HEK293 (cell line): Measurements from ENCODE around the gene GPHA2.

Experiments
- CTCF ChIA-PET: fragments of 350-600 bp; formaldehyde crosslinking; extraction: SDS; loops from one replicate; lab custom pipeline; 2021; ENCODE audit warnings: antibody characterized with exemption; lab: Yijun Ruan, JAX
- POLR2A ChIA-PET: fragments of 300-600 bp; formaldehyde crosslinking; extraction: SDS; loops from one replicate; lab custom pipeline; 2020; ENCODE audit warnings: antibody characterized with exemption, inconsistent platforms; lab: Yijun Ruan, JAX
- H3K27ac ChIP-seq: fragments of 200-500 bp; sonication (Bioruptor generic); 2 replicates; pipeline ENCODE4 v1.5.1; 2014; ENCODE audit warnings: low read depth, low read length, control low read depth, inconsistent platforms; ENCODE audit errors: extremely low read depth
- H3K36me3 ChIP-seq, 2 experiments: fragments of 200-500 bp in 1 of 2; sonication (Bioruptor generic) in 1 of 2; 1 replicate in 1 of 2; 2 replicates in 1 of 2; pipeline ENCODE4 v1.5.1; 2014 to 2017; ENCODE audit warnings: inconsistent platforms in 2 of 2, low read length in 2 of 2; ENCODE audit not compliant: control insufficient read depth in 2 of 2, insufficient read depth in 1 of 2
- H3K4me1 ChIP-seq: fragments of 200-500 bp; sonication (Bioruptor generic); 2 replicates; pipeline ENCODE4 v1.5.1; 2014; ENCODE audit warnings: mild to moderate bottlenecking, low read length, inconsistent platforms; ENCODE audit not compliant: control insufficient read depth, insufficient read depth
- H3K4me3 ChIP-seq: 2 replicates; pipeline ENCODE4 v1.5.1; 2011; ENCODE audit warnings: low read depth, mild to moderate bottlenecking, control low read depth, low read length, moderate library complexity
- H3K9me3 ChIP-seq: fragments of 200-500 bp; sonication (Bioruptor generic); 2 replicates; pipeline ENCODE4 v1.5.1; 2014; ENCODE audit warnings: low read depth, low read length, inconsistent platforms; ENCODE audit not compliant: control insufficient read depth, insufficient read depth
- KLF10 ChIP-seq: fragments of 450-650 bp; IDR thresholded peaks from 2 replicates; pipeline ENCODE4 v1.5.1; 2018; ENCODE audit warnings: missing biosample characterization, mild to moderate bottlenecking, missing genetic modification characterization
- PBX3 ChIP-seq: sonication (generic); formaldehyde crosslinking; IDR thresholded peaks from 2 replicates; pipeline ENCODE4 v1.8.1; 2022; ENCODE audit warnings: mild to moderate bottlenecking, moderate library complexity, missing genetic modification reagents
- SCRT2 ChIP-seq: fragments of 450-650 bp; formaldehyde crosslinking; IDR thresholded peaks from 2 replicates; pipeline ENCODE4 v1.5.1; 2016; ENCODE audit warnings: missing biosample characterization, missing genetic modification characterization
- SP7 ChIP-seq: fragments of 450-650 bp; formaldehyde crosslinking; IDR thresholded peaks from 2 replicates; pipeline ENCODE4 v1.5.1; 2016; ENCODE audit warnings: missing biosample characterization, missing genetic modification characterization
- TRIM28 ChIP-seq: IDR thresholded peaks from 2 replicates; pipeline ENCODE4 v1.6.1; 2011; ENCODE audit warnings: low read length, control low read depth, borderline replicate concordance
- YY2 ChIP-seq: fragments of 450-650 bp; formaldehyde crosslinking; IDR thresholded peaks from 2 replicates; pipeline ENCODE4 v1.5.1; 2016; ENCODE audit warnings: missing biosample characterization, missing genetic modification characterization
- ZBTB8A ChIP-seq: fragments of 450-650 bp; formaldehyde crosslinking; IDR thresholded peaks from 2 replicates; pipeline ENCODE4 v1.5.1; 2016; ENCODE audit warnings: missing biosample characterization, missing genetic modification characterization
- ZNF155 ChIP-seq: fragments of 450-650 bp; formaldehyde crosslinking; IDR thresholded peaks from 2 replicates; pipeline ENCODE4 v1.5.1; 2016; ENCODE audit warnings: missing biosample characterization, missing genetic modification characterization
- ZNF16 ChIP-seq: fragments of 450-650 bp; formaldehyde crosslinking; IDR thresholded peaks from 2 replicates; pipeline ENCODE4 v1.5.1; 2016; ENCODE audit warnings: low read depth, missing biosample characterization, missing genetic modification characterization
- ZNF19 ChIP-seq: fragments of 450-650 bp; formaldehyde crosslinking; IDR thresholded peaks from 2 replicates; pipeline ENCODE4; 2016; ENCODE audit warnings: missing biosample characterization, missing genetic modification characterization, low read depth
- ZNF2 ChIP-seq: fragments of 450-650 bp; formaldehyde crosslinking; IDR thresholded peaks from 2 replicates; pipeline ENCODE4 v1.5.1; 2016; ENCODE audit warnings: missing biosample characterization, missing genetic modification characterization
- ZNF248 ChIP-seq: fragments of 450-650 bp; formaldehyde crosslinking; IDR thresholded peaks from 2 replicates; pipeline ENCODE4 v1.5.1; 2017; ENCODE audit warnings: missing biosample characterization, missing genetic modification characterization
- ZNF292 ChIP-seq: fragments of 450-650 bp; formaldehyde crosslinking; IDR thresholded peaks from 2 replicates; pipeline ENCODE4 v1.5.1; 2016; ENCODE audit warnings: low read depth, missing biosample characterization, missing genetic modification characterization, borderline replicate concordance
- ZNF350 ChIP-seq: fragments of 450-650 bp; formaldehyde crosslinking; IDR thresholded peaks from 2 replicates; pipeline ENCODE4 v1.5.0; 2017; ENCODE audit warnings: missing biosample characterization, mild to moderate bottlenecking, missing genetic modification characterization
- ZNF404 ChIP-seq: fragments of 450-650 bp; formaldehyde crosslinking; IDR thresholded peaks from 2 replicates; pipeline ENCODE4 v1.5.1; 2017; ENCODE audit warnings: missing biosample characterization, missing genetic modification characterization
- ZNF571 ChIP-seq: fragments of 450-650 bp; formaldehyde crosslinking; IDR thresholded peaks from 2 replicates; pipeline ENCODE4 v1.5.0; 2017; ENCODE audit warnings: missing biosample characterization, missing genetic modification characterization
- ZNF660 ChIP-seq: fragments of 450-650 bp; IDR thresholded peaks from 2 replicates; pipeline ENCODE4 v1.5.1; 2018; ENCODE audit warnings: missing biosample characterization, mild to moderate bottlenecking, missing genetic modification characterization
- ZNF707 ChIP-seq: fragments of 450-650 bp; formaldehyde crosslinking; IDR thresholded peaks from 2 replicates; pipeline ENCODE4 v1.5.1; 2016; ENCODE audit warnings: missing biosample characterization, missing genetic modification characterization
- ZNF768 ChIP-seq: fragments of 450-650 bp; formaldehyde crosslinking; IDR thresholded peaks from 2 replicates; pipeline ENCODE4 v1.5.1; 2018; ENCODE audit warnings: missing biosample characterization, mild to moderate bottlenecking, missing genetic modification characterization
- ZSCAN18 ChIP-seq: fragments of 450-650 bp; formaldehyde crosslinking; IDR thresholded peaks from 2 replicates; pipeline ENCODE4 v1.5.1; 2016; ENCODE audit warnings: missing biosample characterization, missing genetic modification characterization
- TF ChIP-seq, protein P1 (sequence below): fragments of 450-650 bp; formaldehyde crosslinking; IDR thresholded peaks from 2 replicates; pipeline ENCODE4 v1.5.1; 2016; ENCODE audit warnings: missing biosample characterization, missing genetic modification characterization, low read depth
- TF ChIP-seq, protein P2 (sequence below): fragments of 450-650 bp; formaldehyde crosslinking; IDR thresholded peaks from 2 replicates; pipeline ENCODE4 v1.5.1; 2017; ENCODE audit warnings: missing biosample characterization, missing genetic modification characterization

GPHA2 gene

DNA sequence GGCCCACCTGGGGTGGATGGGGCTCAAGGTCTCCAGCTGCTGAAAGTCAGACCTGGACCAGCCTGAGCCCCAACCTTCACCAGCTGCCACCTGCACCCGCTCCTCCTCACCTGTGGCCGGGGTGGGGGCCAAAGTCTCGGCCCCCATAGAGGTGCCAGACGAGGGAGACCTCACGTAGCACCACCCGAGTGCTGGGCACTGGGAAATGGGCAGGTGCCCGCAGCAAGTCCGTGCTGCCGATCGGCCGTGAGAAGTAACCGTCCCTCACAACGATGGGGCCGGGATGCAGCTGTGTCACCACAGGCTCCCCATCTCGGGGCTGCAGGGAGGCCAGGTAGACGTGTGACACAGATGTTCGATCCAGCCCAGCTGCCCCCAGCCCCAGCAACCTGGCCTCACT is 34.9 kb downstream of the GPHA2 start (continued):
- TF ChIP-seq ZSCAN18 (no peak), ZNF350 (tag by site-specific recombination) (no peak), KLF10 (tag by site-specific recombination) (no peak)

DNA sequence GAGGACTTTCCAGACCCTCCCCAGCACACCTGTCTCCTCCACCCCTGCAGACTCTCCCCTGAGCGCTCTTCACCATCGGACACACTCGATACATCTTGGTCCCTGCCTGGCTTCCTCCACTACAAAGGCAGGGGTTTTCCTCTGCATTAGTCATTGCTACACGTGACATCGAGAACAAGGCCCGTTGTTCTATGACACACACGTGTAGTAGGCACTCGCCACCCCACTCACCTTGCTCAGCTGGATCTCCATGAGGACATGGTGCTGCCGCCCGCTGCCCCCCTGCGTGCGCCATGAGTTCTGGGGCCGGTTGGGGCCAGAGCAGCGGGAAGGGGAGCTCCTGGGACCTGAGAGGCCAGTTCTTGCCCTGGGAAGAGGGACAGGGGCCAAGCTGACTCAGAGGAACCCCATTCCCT is 35.4 kb downstream of the GPHA2 start:
- H3K4me1 ChIP-seq, result no peaks in the 10 kb centered on the region
- CTCF ChIA-PET, result interaction anchor here (0.7 to 1.0 kb wide), 3 partner anchors 11 to 53 kb away, joined by 3 read pairs; no protein-coding TSS in a partner anchor
- POLR2A ChIA-PET, result interaction anchor here (0.7 kb wide), 1 partner anchor 16 kb away, joined by 3 read pairs; no protein-coding TSS in a partner anchor
- no peak overlapping the region for H3K4me3 ChIP-seq
- H3K36me3 ChIP-seq, result peaks cover 0 to 77% of the 10 kb centered on the region in 2 experiments; a peak in 2 of 3 replicates
- H3K9me3 ChIP-seq, result no peaks in the 10 kb centered on the region
- no peak for TF ChIP-seq ZNF404 (tag by site-specific recombination)
- TF ChIP-seq ZNF19 (tag by site-specific recombination), result no peak
- no peak for TF ChIP-seq ZBTB8A (tag by site-specific recombination)
- TF ChIP-seq ZNF155, result no peak
- TF ChIP-seq, protein P1, sequence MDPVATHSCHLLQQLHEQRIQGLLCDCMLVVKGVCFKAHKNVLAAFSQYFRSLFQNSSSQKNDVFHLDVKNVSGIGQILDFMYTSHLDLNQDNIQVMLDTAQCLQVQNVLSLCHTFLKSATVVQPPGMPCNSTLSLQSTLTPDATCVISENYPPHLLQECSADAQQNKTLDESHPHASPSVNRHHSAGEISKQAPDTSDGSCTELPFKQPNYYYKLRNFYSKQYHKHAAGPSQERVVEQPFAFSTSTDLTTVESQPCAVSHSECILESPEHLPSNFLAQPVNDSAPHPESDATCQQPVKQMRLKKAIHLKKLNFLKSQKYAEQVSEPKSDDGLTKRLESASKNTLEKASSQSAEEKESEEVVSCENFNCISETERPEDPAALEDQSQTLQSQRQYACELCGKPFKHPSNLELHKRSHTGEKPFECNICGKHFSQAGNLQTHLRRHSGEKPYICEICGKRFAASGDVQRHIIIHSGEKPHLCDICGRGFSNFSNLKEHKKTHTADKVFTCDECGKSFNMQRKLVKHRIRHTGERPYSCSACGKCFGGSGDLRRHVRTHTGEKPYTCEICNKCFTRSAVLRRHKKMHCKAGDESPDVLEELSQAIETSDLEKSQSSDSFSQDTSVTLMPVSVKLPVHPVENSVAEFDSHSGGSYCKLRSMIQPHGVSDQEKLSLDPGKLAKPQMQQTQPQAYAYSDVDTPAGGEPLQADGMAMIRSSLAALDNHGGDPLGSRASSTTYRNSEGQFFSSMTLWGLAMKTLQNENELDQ (tag by site-specific recombination), result no peak
- TF ChIP-seq ZNF768 (tag by site-specific recombination), result no peak
- TF ChIP-seq ZNF248 (tag by site-specific recombination), result no peak
- TF ChIP-seq ZNF2 (tag by site-specific recombination), result no peak
- no peak for TF ChIP-seq TRIM28
- no peak for TF ChIP-seq PBX3 (CRISPR knock-in tag)
- no peak for TF ChIP-seq SCRT2 (tag by site-specific recombination)
- no peak for TF ChIP-seq ZNF16 (tag by site-specific recombination)
- TF ChIP-seq YY2 (tag by site-specific recombination), result no peak
- TF ChIP-seq ZNF660 (tag by site-specific recombination), result no peak
- TF ChIP-seq ZNF707, result no peak
- TF ChIP-seq, protein P2, sequence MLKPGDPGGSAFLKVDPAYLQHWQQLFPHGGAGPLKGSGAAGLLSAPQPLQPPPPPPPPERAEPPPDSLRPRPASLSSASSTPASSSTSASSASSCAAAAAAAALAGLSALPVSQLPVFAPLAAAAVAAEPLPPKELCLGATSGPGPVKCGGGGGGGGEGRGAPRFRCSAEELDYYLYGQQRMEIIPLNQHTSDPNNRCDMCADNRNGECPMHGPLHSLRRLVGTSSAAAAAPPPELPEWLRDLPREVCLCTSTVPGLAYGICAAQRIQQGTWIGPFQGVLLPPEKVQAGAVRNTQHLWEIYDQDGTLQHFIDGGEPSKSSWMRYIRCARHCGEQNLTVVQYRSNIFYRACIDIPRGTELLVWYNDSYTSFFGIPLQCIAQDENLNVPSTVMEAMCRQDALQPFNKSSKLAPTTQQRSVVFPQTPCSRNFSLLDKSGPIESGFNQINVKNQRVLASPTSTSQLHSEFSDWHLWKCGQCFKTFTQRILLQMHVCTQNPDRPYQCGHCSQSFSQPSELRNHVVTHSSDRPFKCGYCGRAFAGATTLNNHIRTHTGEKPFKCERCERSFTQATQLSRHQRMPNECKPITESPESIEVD (tag by site-specific recombination), result no peak
- no peak for TF ChIP-seq SP7 (tag by site-specific recombination)
- TF ChIP-seq ZNF571 (tag by site-specific recombination), result no peak
- no peak for TF ChIP-seq ZNF292 (tag by site-specific recombination)
- no peak overlapping the region for H3K27ac ChIP-seq
